Retina (tissue), 1 donor: Measurements from ENCODE around the gene TRIM59.
A peak's percentile ranks its signal among the peaks of the same experiment; 100 is the strongest.

Experiments
- DNase-seq: peaks from one replicate; pipeline ENCODE4 v3.0.0-alpha.2; 2016

TRIM59 gene, protein sequence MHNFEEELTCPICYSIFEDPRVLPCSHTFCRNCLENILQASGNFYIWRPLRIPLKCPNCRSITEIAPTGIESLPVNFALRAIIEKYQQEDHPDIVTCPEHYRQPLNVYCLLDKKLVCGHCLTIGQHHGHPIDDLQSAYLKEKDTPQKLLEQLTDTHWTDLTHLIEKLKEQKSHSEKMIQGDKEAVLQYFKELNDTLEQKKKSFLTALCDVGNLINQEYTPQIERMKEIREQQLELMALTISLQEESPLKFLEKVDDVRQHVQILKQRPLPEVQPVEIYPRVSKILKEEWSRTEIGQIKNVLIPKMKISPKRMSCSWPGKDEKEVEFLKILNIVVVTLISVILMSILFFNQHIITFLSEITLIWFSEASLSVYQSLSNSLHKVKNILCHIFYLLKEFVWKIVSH

GRCh38 chr3:160449636-160450598 lies at the start of gene TRIM59:
Gene TRIM59, minus strand, starts transcription at chr3:160449786. Its CDS starts 10,603 bp downstream, at chr3:160439183.
- DNase-seq, result peak; percentile 96

DNA sequence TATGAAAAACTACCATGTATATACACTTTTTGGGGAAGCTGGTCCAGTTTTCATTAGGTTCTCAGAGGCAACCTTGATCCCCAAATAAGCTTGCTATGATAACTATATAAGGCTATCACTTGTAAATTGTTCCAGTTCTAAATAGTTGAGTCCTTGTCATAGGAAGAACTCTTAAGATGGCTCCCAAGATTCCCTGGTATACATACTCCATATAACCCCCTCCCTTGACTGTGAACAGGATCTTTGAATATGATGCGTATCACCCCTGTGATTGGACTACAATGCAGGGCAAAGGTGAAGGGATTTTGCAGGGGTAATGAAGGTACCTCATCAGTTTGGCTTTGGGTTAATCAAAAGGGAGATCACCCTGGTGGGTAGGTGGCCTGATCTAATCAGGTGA lies 48.6 kb upstream of the TRIM59 start:
- no peak for DNase-seq

- DNase-seq, result no peak
Observed at GRCh38 chr3:160490166-160490565, 40.6 kb upstream of the TRIM59 start.

- DNase-seq, result no peak
Observed at GRCh38 chr3:160486459-160486869, 36.9 kb upstream of the TRIM59 start.

- DNase-seq, result no peak
Observed at GRCh38 chr3:160482796-160483195, 33.2 kb upstream of the TRIM59 start.

DNA sequence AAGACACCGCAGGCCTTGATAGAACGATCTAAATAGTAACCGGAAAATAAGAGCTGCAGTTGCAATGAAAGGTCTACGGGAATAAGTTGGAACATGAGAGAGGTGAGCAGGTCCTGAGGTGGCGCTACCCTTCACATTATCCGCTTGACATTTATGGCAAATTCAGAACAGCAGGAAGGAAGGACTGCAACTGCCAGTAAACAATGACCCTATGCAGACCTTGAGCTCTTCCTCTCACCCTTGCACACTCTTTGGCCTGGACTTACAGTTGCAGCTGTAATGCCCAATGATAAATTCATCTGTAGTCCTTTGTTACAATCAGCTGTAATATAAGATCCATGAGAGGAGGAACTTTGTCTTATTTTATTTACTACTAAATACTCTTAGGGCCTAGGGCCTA lies 32.3 kb upstream of the TRIM59 start:
- no peak for DNase-seq

- DNase-seq, result no peak
Observed at GRCh38 chr3:160480931-160481330, 31.3 kb upstream of the TRIM59 start.

DNA sequence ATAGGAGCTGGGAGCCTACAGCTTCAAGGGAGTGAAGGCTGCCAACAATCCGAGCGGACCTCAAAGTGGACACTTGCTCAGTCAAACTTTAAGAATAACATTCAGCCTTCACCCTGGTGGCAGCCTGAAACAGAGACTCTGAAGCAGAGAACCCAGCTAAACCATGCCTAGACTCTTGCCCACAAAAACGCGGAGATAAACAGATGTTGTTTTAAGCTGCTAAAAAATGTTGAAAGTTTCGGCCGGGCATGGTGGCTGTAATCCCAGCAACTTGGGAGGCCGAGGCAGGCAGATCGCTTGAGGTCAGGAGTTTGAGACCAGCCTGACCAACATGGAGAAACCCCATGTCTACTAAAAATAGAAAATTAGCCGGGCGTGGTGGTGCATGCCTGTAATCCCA lies 29.8 kb upstream of the TRIM59 start:
- DNase-seq, result no peak

DNA sequence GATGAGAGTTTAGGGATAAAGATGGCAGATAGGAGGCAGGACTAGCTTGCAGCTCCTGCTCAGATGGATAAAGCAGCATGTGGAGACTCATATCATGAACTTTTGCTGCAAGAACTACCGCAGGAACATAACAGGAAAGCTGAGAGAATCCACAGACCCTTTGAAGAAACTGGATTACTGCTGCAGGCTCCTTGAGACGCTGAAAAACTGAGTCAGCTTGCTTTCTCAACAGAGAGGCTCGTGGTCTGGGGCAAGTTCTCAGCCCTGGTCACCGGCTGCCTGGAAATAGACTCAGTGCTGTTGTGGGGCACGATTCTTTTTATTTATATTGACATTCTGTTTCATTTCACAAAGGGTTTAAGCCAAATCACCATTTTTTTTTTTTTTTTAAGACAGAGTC lies 28.8 kb upstream of the TRIM59 start:
- no peak for DNase-seq

- DNase-seq, result peak; percentile 44
Observed at GRCh38 chr3:160477750-160478149, 28.2 kb upstream of the TRIM59 start.

DNA sequence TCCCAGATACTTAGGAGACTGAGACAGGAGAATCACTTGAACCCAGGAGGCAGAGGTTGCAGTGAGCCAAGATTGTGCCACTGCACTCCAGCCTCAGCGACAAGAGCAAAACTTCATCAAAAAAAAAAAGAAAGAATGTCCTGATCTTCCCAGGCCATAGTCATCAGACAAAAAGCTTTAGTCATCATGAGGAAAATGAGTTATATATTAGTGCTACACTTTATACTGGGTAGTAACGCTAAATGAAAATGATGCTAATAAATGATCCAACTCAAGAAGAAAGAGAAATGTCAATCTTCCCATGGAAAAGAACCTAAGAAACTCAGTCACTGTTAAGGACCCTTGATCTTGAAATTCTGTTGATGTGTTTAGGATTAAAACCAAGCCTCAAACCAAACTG lies 26.3 kb upstream of the TRIM59 start:
- DNase-seq, result no peak

GRCh38 chr3:160475153-160475552 lies 25.6 kb upstream of the TRIM59 start:
- no peak for DNase-seq

DNA sequence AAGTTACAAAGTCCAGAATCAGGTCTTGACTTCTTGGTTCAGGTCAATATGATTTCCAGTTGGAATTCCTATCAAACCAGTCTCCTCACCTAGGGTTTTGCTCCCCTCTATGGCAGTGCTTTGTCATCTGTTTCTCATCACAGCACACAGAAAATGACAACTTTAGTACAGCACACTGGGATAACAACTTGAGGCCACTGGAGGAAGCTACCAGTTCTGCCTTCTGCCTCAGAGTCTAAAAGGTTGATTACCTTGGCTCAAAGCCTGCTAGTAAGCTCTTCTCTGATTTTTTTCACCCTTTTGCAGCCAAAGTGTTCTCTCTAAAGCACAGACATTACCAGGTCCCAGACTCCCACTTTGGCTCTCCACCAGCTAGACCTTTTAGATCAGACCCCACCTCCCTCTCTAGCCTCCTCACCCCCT lies 24.8 kb upstream of the TRIM59 start:
- no peak for DNase-seq

DNA sequence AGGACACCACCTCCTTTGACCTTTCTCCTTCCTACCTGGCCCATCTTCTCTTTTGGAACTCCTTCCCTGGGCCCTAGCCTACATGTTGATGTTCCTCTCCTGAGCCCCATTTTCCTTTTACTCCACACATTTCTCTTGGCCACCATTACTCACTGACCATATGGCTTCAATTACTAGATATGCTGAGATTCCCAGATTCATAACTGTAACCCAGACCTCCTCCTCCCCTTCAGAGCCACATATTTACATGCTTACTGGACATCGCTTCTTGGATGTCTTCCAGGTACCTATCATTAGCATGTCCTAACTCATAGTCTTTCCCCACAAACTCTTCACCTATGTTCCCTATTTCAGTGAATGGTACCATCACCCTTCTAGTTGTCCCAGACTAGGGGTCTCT lies 24.4 kb upstream of the TRIM59 start:
- DNase-seq, result no peak

- DNase-seq, result no peak
Observed at GRCh38 chr3:160473221-160473620, 23.6 kb upstream of the TRIM59 start.

- DNase-seq, result no peak
Observed at GRCh38 chr3:160472344-160472743, 22.8 kb upstream of the TRIM59 start.

DNA sequence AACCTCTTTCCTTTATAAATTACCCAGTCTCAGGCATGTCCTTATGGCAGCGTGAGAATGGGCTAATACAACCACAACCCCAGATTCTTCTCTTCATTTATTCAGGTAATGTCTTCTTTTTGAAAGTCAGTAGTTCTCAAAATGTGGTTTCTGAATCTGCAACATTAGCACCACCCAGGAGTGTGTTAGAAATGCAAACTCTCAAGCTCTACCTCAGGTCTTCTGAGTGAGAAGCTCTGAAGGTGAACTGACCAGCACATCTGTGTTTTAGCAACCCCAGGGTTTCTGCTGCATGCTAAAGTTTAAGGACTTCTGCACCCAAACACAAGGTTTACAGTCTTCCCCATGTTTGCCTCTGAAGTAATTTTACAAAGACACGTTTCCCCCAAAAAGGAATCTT lies 22.3 kb upstream of the TRIM59 start:
- no peak for DNase-seq

DNA sequence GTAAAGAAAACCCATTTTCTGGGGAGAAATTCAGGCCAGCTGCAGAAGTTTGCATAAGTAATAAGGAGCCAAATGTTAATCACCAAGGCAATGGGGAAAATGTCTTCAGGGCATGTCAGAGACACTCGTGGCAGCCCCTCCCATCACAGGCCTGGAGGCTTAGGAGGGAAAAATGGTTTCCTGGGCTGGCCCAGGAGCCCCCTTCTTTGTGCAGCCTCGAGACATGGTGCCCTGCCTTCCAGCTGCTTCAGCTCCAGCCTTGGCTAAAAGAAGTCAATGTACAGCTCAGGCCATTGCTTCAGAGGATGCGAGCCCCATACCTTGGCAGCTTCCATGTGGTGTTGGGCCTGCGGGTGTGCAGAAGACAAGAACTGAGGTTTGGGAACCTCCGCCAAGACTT lies 20.6 kb upstream of the TRIM59 start:
- no peak for DNase-seq

GRCh38 chr3:160464971-160465370 lies 15.4 kb upstream of the TRIM59 start:
- DNase-seq, result no peak

DNA sequence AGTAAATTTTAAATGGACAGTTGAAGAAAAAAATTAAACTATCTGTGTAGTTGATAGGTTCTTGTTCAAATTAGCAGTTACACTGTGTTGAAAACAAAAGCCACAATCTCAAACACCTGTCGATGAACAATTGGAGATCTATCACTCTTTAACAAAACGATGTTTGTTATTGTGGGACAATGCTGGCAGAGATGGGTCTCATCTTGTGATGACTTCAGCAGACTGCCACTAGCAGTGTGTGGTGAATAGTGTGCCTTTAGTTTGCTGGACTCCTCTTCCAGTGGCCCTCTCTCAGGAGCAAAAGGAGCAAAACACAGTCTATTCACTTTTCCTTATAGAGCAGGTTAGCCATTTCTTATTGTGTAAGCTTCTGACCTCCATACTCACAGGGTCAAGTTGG lies 14.7 kb upstream of the TRIM59 start:
- no peak for DNase-seq

- DNase-seq, result no peak
Observed at GRCh38 chr3:160460033-160460432, 10.4 kb upstream of the TRIM59 start.

GRCh38 chr3:160459450-160459970 lies 9.9 kb upstream of the TRIM59 start:
- no peak for DNase-seq

DNA sequence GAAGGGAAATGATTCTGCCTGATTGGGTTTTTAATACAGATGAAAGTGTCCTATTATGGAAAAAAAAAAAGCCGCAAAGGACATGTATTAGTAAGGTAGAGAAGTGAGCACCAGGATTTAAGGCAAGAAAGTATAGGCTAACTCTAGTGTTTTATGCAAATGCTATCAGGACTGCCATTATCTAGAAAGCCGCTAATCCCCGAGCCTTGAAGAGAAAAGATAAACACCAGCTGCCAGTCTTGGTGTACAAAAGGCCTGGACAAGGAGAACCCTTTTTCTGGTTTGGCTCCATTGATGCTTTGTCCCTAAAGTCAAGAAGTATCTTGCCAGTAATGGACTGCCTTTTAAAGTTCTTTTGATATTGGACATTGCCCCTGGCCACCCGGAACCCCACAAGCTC lies 8.6 kb upstream of the TRIM59 start:
- DNase-seq, result no peak

DNA sequence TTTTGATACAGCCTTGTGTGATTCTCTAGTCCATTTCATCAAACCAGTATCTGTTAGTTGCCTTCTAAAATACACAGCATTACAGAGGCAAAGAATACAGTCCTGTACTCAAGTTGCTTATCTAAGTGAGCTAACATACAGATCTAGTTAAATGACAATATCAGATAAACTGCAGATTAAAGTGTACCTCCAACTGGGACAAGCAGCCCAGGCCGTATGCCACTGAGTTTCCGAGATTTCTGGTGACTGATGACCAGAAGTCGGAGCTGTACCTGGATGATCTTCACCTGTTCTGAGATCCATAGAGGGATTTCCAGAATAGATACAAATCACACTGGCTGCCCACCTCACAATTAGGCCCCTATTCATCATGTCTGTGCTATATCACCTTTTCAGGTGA lies 6.3 kb upstream of the TRIM59 start:
- no peak for DNase-seq
